ENCODE measurements around the gene EXOSC10.

The EXOSC10 gene

GRCh38 chr1:11099310-11100148 is at the start of gene EXOSC10:
EXOSC10 (minus strand) TSS chr1:11099869; CDS start chr1:11099831, 38 bp downstream.
- peak; percentile 68 for DNase-seq (ENCODE audit: low read depth)

DNA sequence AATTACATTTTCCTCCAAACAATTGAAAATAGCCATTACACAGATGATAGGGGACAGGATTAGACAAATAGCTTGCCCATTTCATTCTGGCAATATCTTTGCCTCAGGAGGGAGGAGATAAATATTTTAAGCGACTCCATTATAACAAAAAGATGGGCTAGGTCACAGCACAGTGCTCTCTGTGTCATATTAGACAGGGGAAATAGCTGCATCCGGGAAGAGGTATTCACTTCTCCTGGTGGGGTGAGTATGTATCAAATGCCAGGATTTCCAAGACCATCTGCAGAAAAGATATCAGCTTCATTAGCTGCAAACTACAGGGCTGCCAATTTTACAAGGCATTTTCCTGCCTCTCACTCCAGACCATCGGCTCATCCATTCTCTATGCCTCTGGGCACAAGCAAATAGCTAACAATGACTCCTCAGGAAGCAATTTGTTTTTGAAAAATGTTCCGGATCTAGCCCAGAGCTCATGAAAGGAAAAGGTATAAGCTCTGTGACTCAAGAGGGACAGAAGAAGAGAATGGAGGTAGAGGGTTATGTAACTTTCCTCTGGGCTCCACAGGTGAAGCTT is 47.6 kb upstream of the EXOSC10 start:
- no peak for DNase-seq (ENCODE audit: low read depth)

DNA sequence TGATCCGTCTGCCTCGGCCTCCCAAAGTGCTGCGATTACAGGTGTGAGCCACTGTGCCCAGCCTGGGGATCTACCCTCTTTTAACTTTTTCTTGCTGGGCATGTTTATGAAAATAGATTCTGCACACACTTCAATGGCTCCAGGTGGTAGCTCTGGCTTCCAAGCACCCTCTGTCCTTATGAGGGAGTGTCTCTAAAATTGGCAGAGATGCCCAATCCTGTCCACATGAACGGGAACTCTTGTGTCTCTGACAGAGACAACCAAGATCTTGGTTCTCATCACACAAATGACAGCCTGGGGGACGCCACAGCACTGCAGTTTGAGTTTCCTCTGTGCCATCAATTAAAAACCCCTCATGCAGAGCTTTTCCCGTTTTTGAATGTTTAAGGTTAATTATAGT is 46.1 kb upstream of the EXOSC10 start:
- DNase-seq (ENCODE audit: low read depth), result no peak

- no peak for DNase-seq (ENCODE audit: low read depth)
These were observed 45.0 kb upstream of the EXOSC10 start for GRCh38 chr1:11144570-11145256.

GRCh38 chr1:11143907-11144306 is 44.2 kb upstream of the EXOSC10 start:
- DNase-seq (ENCODE audit: low read depth), result no peak

DNA sequence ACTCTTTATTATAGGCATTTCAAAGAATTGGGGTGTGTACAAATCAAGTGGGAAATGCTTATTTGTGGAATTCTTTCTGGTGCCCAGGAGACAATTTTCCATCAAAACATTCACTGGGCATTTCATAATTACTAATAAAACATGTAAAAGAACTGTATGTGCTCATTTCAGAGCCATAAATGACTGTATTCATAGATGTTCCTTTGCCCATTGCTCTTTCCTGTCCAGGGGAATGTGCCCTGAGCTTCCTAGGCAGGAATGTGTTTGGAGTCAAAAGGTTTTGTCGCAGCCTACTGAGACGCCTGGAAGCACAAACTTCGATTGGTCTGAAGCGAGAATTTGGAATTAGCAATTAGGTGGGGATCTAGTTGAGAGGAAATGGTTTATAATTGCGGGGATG is 43.7 kb upstream of the EXOSC10 start:
- no peak for DNase-seq (ENCODE audit: low read depth)

GRCh38 chr1:11142618-11143391 is 43.1 kb upstream of the EXOSC10 start:
- no peak for DNase-seq (ENCODE audit: low read depth)

DNA sequence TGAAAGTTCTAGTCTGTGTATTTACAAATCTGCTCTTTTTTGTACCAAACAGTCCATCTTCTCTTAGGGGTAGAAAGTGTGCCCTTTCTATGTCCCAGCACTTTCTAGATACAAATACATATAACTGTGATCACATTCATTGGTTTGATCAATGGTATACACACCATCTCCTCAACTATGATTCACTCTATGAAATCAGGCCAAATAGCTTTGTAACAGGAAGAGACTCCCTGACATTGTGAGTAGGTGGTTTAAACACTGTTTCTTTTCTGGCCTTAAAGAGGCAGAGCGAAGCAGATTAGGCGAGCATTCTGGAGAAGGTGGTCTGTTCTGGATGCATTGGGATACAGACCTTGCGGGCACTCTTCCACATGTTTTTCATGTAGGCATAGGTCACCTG is 39.3 kb upstream of the EXOSC10 start:
- DNase-seq (ENCODE audit: low read depth), result no peak

DNA sequence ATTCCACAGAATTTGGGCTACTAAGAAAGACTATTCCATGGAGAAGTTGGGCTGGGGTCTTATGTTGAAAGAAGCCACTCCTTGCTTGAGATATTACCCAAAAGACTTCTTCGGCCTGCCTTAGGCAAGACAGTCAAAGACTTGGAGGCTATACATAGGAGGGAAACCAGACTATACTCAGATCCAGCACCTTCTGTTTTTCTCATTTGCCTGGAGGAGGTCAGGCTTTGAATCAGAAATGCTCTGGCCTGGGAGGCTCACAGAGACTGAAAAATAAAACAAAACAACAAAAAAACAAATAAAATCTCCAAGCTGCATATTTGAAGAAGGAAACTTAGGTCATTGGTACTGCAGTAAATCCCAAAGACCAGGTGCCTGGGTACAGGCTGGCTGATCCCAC is 38.4 kb upstream of the EXOSC10 start:
- DNase-seq (ENCODE audit: low read depth), result no peak

DNA sequence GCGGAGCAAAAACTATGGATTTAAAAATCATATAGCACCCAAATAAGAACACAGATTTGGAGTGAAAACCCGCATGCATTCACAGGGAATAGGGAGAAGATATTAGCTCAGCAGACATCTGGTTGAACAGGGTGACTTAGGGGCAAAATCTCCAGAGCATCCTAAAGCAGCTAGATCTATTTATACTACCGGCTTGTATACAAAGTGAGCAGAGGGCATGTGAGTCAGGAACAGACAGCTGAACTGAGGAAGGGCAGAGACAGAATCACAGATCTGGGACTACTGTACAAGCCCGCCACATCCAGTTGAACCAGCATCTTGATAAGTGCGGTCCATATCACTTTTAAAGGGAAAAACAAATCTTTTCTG is 35.2 kb upstream of the EXOSC10 start:
- DNase-seq (ENCODE audit: low read depth), result no peak

DNA sequence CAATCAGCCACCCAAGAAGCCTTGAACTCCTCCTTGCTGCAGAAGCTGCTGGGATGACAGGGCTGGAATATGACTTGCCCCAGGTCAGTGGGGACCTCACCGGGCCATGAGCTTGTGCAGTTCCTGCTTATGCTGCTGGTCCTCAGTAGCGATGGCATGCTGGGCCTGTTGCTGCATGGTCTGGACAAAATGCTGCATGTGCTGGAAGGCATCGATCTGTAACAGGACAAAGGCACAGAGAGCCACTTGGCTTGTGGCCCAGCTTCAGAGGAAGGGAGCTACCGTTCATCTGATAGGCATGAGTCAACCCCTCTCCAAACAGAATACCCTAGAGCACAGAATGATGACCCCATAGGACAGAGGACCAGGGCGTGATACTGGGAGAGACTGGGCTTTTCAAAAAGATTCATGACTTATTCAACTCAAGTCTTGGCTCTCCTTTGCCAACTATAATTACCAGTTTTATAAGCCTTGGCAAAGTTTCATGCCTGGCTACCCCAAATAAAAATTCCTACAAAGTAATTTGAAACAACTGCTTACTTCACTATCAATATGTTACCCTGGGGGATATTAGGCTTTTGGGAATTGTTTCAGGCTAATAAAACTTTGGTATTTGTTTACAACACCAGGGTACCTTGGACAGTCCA is 34.7 kb upstream of the EXOSC10 start:
- DNase-seq (ENCODE audit: low read depth), result peak; percentile 47

DNA sequence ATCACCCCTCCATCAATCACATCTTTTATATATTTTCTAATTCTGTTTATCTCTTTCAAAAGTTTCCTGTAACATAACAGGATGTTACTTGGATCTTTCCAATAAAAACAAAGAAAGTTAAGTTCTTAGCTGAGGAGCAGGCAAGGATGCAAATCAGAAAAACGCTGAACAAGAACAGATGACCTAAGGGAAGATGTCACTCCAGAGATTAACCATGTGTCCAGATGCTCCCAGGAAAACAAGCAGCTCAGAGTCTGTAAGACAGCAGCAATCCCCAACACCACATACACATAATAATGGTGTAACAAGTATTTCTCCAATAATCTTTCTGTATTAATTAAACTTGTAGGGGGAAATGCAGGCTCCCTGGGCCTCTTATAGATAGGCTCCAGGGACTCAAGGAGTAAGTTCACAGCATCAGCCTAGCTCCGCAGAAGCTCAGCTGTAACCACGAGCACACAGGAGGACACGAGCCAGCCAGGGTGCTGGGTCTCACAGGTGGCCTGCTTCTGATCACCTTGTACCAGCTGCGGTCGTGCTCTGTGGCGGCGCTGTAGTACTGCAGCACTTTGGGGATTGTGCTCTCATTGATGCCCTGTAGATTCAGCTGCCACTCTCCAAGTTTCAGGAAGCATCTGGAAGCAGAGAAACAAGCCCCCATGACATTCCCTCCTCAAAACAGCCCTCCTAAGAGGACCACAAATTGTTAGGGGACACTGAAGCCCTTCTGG is 33.1 kb upstream of the EXOSC10 start:
- no peak for DNase-seq (ENCODE audit: low read depth)

- no peak for DNase-seq (ENCODE audit: low read depth)
These were observed 32.1 kb upstream of the EXOSC10 start for GRCh38 chr1:11131816-11132215.

- DNase-seq (ENCODE audit: low read depth), result no peak
These were observed 30.7 kb upstream of the EXOSC10 start for GRCh38 chr1:11130406-11130805.

GRCh38 chr1:11129649-11130390 is 30.2 kb upstream of the EXOSC10 start:
- DNase-seq (ENCODE audit: low read depth), result no peak

DNA sequence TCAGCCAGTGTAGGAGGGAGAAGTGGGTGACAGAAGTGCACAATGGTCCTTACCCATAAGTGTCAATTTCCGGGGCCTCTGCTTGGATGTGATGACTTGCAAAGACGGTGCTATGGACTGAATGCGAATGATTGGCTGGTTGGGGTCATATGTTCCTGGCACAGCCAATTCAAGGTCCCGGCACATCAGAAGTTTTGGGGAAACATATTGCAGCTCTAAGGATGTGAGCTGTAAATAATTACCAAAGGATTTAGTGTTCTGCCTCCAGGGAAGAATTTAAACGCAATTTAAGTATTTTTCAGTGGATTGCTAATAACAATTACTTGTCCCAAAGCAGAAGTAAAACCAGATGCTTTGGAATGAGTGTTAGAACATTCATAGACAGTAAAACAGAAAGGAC is 26.9 kb upstream of the EXOSC10 start:
- DNase-seq (ENCODE audit: low read depth), result peak; percentile 7

GRCh38 chr1:11125931-11126330 is 26.3 kb upstream of the EXOSC10 start:
- DNase-seq (ENCODE audit: low read depth), result no peak

DNA sequence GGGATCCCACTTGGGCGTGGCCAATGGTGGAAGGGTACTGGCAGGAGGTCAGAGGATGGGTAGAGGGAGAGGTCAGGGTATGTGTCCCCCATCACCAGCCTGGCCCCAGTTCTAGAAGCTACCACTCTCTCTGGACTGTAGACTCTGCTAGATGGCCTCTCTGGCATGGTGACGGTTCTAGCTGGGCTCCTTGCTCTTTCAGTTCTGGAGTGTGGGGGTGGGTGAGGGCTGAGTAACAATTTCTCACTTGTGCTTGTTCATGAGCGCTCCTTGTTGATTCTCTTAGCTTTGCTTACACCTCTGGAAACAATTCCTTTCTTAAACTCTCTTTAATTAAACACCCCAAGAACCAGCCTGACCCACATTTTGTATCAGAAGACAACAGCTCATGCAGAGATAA is 25.3 kb upstream of the EXOSC10 start:
- no peak for DNase-seq (ENCODE audit: low read depth)

GRCh38 chr1:11116318-11116717 is 16.6 kb upstream of the EXOSC10 start:
- no peak for DNase-seq (ENCODE audit: low read depth)

DNA sequence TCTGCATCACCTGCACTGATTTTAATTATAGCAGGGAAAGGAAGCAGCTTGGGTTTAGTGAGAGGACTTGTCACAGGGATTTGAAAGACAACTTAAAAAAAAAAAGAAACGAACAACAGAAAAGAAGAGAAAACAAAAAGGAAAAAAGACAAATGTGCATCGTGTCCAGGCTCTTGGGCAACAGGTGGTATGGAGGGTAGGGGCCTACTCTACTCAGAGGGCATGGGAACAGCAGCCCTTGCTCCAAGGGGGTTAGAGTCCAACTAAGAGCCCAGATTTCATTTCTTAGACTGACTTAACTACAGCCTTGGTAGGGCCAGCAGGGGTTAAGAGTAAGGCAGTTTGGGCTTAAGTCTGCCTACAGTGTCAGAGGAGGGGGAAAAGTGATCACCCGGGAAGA is 15.3 kb upstream of the EXOSC10 start:
- DNase-seq (ENCODE audit: low read depth), result no peak
